HepG2 (cell line): Measurements from ENCODE around the gene SIN3A. TPM values are rescaled to one million over a fixed set of nuclear protein-coding genes. Genes with fewer than 3 reads are reported as not detected.
A peak's percentile ranks its signal among the peaks of the same experiment; 100 is the strongest.

Experiments used
- CEBPG ChIP-seq: IDR thresholded peaks from 2 replicates; pipeline ENCODE4 v1.6.1; 2016
- GATAD2A ChIP-seq: IDR thresholded peaks from 2 replicates; pipeline ENCODE4 v1.6.1; 2016
- GPN1 ChIP-seq: sonication (generic); formaldehyde crosslinking; IDR thresholded peaks from 2 replicates; pipeline ENCODE4 v1.5.1; 2020; ENCODE audit warnings: missing genetic modification reagents, borderline replicate concordance
- MED1 ChIP-seq: sonication (generic); formaldehyde crosslinking; IDR thresholded peaks from 2 replicates; pipeline ENCODE4 v1.4.0; 2020; ENCODE audit warnings: missing genetic modification reagents
- NFYC ChIP-seq: IDR thresholded peaks from 2 replicates; pipeline ENCODE4 v1.6.1; 2016; ENCODE audit warnings: missing genetic modification reagents, missing compliant biosample characterization
- NONO ChIP-seq, 2 experiments: fragments of 450-650 bp in 1 of 2; sonication (generic) in 1 of 2; formaldehyde crosslinking in 1 of 2; IDR thresholded peaks in 1 of 2; conservative IDR thresholded peaks in 1 of 2; 2 replicates each; pipeline versions ENCODE4 v1.6.1 to v1.8.0; 2017 to 2022; ENCODE audit warnings: mild to moderate bottlenecking in 1 of 2, missing genetic modification reagents in 1 of 2, moderate library complexity in 1 of 2
- SIX4 ChIP-seq: sonication (generic); formaldehyde crosslinking; IDR thresholded peaks from 2 replicates; pipeline ENCODE4 v1.4.0; 2020; ENCODE audit warnings: missing genetic modification reagents
- SOX13 ChIP-seq, 3 experiments: fragments of 450-650 bp in 1 of 3; sonication (generic) in 1 of 3; formaldehyde crosslinking in 1 of 3; IDR thresholded peaks in 2 of 3; conservative IDR thresholded peaks in 1 of 3; 2 replicates each; pipeline versions ENCODE4 v1.5.0 to v1.6.1; 2016 to 2020; ENCODE audit warnings: antibody characterized with exemption in 1 of 3, mild to moderate bottlenecking in 1 of 3, missing compliant biosample characterization in 1 of 3, missing genetic modification reagents in 1 of 3, moderate library complexity in 1 of 3
- SOX6 ChIP-seq, 2 experiments: fragments of 450-650 bp in 1 of 2; sonication (generic) in 1 of 2; formaldehyde crosslinking in 1 of 2; IDR thresholded peaks; 2 replicates each; pipeline versions ENCODE4 v1.4.0 to v1.6.1; 2017 to 2020; ENCODE audit warnings: antibody characterized with exemption in 1 of 2, mild to moderate bottlenecking in 1 of 2, missing genetic modification reagents in 1 of 2
- ZC3H13 ChIP-seq: sonication (generic); formaldehyde crosslinking; IDR thresholded peaks from 2 replicates; pipeline ENCODE4 v1.8.1; 2023; ENCODE audit warnings: mild to moderate bottlenecking, missing genetic modification reagents, moderate library complexity
- ZNF263 ChIP-seq: sonication (generic); formaldehyde crosslinking; IDR thresholded peaks from 2 replicates; pipeline ENCODE4 v1.4.0; 2020; ENCODE audit warnings: missing genetic modification reagents
- ZNF547 ChIP-seq: sonication (generic); formaldehyde crosslinking; IDR thresholded peaks from 2 replicates; pipeline ENCODE4 v1.5.1; 2020; ENCODE audit warnings: mild to moderate bottlenecking, missing genetic modification reagents
- ZNF766 ChIP-seq: sonication (generic); formaldehyde crosslinking; IDR thresholded peaks from 2 replicates; pipeline ENCODE4 v1.5.0; 2020; ENCODE audit warnings: missing genetic modification reagents, borderline replicate concordance
- ZSCAN29 ChIP-seq: sonication (generic); formaldehyde crosslinking; conservative IDR thresholded peaks from 2 replicates; pipeline ENCODE4 v1.4.0; 2020; ENCODE audit warnings: mild to moderate bottlenecking, missing genetic modification reagents
- polyA plus RNA-seq, 8 experiments: library from polyadenylated mRNA; depleted of rRNA in 3 of 8; stranded (reverse) in 7 of 8; unstranded in 1 of 8; fragments of >200 nt; fragmentation: Illumina TruSeq in 4 of 8; extraction: Trizol in 4 of 8; gene quantifications; 2 replicates each; pipeline versions ENCODE4 v1.2.1 to v1.2.3, GENCODE V29; 2011 to 2016; ENCODE audit warnings: low read depth in 4 of 8, missing spikeins in 1 of 8, mixed read lengths in 1 of 8; ENCODE audit not compliant: insufficient read depth in 1 of 8
- total RNA-seq, 5 experiments: library from RNA; depleted of rRNA; stranded (reverse); fragments of >200 nt; fragmentation: Illumina TruSeq; extraction: Trizol; gene quantifications; 2 replicates each; pipeline ENCODE4 v1.2.3, GENCODE V29; 2016; ENCODE audit warnings: low read depth in 1 of 5
- TF ChIP-seq, protein P1 (sequence below): sonication (generic); formaldehyde crosslinking; IDR thresholded peaks from 2 replicates; pipeline ENCODE4 v1.4.0; 2020; ENCODE audit warnings: low read depth, mild to moderate bottlenecking, missing genetic modification reagents
- TF ChIP-seq, protein P2 (sequence below): sonication (generic); formaldehyde crosslinking; IDR thresholded peaks from 2 replicates; pipeline ENCODE4 v1.9.0; 2021; ENCODE audit warnings: missing genetic modification reagents, mild to moderate bottlenecking, borderline replicate concordance
- TF ChIP-seq, protein P3 (sequence below): sonication (generic); formaldehyde crosslinking; IDR thresholded peaks from 2 replicates; pipeline ENCODE4 v1.4.0; 2020; ENCODE audit warnings: mild to moderate bottlenecking, missing genetic modification reagents, borderline replicate concordance
- TF ChIP-seq, protein P4 (sequence below): sonication (generic); formaldehyde crosslinking; IDR thresholded peaks from 2 replicates; pipeline ENCODE4 v1.4.0; 2020; ENCODE audit warnings: mild to moderate bottlenecking, missing genetic modification reagents

The SIN3A gene
- total and polyA plus RNA-seq, 2 of the 13 experiments (the other 11 are each of a cell fraction or from before 2014, with no cell fraction given): 16.1 to 28.1 TPM

DNA sequence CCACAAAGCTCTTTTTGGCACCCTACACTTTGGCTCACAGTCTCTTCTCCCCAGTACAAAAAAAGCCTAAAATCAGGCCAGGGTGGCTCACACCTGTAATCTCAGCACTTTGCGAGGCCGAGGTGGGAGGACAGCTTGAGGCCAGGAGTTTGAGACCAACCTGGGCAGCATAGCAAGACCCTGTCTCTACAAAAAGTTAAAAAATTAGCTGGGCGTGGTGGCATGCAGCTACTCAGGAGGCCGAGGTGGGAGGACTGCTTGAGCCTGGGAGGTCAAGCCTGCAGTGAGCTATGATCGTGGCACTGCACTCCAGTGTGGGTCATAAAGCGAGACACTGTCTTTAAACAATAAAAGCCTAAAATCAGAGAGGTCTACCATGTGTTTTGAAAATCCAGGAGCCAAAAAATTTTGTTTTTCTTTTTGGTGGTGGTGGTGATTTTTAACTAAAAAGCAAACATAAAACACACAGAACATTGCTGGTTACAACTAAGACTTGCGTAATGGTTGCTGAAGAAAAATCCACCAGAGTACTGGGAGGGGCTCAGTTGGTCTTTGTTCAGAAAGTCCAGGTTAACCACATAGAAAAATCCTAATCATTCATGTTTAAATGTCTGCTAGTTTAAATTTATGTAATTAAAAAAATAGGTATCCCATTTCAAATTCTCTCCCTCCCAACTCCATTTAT, 81.5 kb downstream of the SIN3A start (continued):
- TF ChIP-seq, protein P1, sequence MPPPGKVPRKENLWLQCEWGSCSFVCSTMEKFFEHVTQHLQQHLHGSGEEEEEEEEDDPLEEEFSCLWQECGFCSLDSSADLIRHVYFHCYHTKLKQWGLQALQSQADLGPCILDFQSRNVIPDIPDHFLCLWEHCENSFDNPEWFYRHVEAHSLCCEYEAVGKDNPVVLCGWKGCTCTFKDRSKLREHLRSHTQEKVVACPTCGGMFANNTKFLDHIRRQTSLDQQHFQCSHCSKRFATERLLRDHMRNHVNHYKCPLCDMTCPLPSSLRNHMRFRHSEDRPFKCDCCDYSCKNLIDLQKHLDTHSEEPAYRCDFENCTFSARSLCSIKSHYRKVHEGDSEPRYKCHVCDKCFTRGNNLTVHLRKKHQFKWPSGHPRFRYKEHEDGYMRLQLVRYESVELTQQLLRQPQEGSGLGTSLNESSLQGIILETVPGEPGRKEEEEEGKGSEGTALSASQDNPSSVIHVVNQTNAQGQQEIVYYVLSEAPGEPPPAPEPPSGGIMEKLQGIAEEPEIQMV (CRISPR knock-in tag): no peak
- TF ChIP-seq GATAD2A: peak; percentile 54
- no peak for TF ChIP-seq NFYC (CRISPR knock-in tag)
- TF ChIP-seq SIX4 (CRISPR knock-in tag): no peak
- TF ChIP-seq MED1 (CRISPR knock-in tag): peak; percentile 38
- TF ChIP-seq ZNF263 (CRISPR knock-in tag): peak; percentile 52; the same call in 1 of the 2 replicates
- TF ChIP-seq, protein P2, sequence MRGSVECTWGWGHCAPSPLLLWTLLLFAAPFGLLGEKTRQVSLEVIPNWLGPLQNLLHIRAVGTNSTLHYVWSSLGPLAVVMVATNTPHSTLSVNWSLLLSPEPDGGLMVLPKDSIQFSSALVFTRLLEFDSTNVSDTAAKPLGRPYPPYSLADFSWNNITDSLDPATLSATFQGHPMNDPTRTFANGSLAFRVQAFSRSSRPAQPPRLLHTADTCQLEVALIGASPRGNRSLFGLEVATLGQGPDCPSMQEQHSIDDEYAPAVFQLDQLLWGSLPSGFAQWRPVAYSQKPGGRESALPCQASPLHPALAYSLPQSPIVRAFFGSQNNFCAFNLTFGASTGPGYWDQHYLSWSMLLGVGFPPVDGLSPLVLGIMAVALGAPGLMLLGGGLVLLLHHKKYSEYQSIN (CRISPR knock-in tag): no peak
- TF ChIP-seq NONO (IDR thresholded peaks at IDR 0.05): no peak
- 0 out of 2 replicates have a peak, but pooled peaks have one; percentile 35 for TF ChIP-seq NONO (CRISPR knock-in tag; conservative IDR thresholded peaks at IDR 0.05)
- TF ChIP-seq CEBPG (CRISPR knock-in tag): peak; percentile 87
- 0 out of 2 replicates have a peak, but pooled peaks have one; percentile 42 for TF ChIP-seq ZSCAN29
- no peak for TF ChIP-seq ZNF766 (CRISPR knock-in tag)
- TF ChIP-seq, protein P3, sequence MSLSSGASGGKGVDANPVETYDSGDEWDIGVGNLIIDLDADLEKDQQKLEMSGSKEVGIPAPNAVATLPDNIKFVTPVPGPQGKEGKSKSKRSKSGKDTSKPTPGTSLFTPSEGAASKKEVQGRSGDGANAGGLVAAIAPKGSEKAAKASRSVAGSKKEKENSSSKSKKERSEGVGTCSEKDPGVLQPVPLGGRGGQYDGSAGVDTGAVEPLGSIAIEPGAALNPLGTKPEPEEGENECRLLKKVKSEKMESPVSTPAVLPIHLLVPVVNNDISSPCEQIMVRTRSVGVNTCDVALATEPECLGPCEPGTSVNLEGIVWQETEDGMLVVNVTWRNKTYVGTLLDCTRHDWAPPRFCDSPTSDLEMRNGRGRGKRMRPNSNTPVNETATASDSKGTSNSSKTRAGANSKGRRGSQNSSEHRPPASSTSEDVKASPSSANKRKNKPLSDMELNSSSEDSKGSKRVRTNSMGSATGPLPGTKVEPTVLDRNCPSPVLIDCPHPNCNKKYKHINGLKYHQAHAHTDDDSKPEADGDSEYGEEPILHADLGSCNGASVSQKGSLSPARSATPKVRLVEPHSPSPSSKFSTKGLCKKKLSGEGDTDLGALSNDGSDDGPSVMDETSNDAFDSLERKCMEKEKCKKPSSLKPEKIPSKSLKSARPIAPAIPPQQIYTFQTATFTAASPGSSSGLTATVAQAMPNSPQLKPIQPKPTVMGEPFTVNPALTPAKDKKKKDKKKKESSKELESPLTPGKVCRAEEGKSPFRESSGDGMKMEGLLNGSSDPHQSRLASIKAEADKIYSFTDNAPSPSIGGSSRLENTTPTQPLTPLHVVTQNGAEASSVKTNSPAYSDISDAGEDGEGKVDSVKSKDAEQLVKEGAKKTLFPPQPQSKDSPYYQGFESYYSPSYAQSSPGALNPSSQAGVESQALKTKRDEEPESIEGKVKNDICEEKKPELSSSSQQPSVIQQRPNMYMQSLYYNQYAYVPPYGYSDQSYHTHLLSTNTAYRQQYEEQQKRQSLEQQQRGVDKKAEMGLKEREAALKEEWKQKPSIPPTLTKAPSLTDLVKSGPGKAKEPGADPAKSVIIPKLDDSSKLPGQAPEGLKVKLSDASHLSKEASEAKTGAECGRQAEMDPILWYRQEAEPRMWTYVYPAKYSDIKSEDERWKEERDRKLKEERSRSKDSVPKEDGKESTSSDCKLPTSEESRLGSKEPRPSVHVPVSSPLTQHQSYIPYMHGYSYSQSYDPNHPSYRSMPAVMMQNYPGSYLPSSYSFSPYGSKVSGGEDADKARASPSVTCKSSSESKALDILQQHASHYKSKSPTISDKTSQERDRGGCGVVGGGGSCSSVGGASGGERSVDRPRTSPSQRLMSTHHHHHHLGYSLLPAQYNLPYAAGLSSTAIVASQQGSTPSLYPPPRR: peak; percentile 11; the same call in 1 of the 2 replicates
- TF ChIP-seq SOX6 (IDR thresholded peaks at IDR 0.05): no peak
- TF ChIP-seq SOX6 (CRISPR knock-in tag; IDR thresholded peaks at IDR 0.05): peak; percentile 28; the same call in 1 of the 2 replicates
- TF ChIP-seq ZNF547 (CRISPR knock-in tag): 0 out of 2 replicates have a peak, but pooled peaks have one; percentile 40
- TF ChIP-seq, protein P4, sequence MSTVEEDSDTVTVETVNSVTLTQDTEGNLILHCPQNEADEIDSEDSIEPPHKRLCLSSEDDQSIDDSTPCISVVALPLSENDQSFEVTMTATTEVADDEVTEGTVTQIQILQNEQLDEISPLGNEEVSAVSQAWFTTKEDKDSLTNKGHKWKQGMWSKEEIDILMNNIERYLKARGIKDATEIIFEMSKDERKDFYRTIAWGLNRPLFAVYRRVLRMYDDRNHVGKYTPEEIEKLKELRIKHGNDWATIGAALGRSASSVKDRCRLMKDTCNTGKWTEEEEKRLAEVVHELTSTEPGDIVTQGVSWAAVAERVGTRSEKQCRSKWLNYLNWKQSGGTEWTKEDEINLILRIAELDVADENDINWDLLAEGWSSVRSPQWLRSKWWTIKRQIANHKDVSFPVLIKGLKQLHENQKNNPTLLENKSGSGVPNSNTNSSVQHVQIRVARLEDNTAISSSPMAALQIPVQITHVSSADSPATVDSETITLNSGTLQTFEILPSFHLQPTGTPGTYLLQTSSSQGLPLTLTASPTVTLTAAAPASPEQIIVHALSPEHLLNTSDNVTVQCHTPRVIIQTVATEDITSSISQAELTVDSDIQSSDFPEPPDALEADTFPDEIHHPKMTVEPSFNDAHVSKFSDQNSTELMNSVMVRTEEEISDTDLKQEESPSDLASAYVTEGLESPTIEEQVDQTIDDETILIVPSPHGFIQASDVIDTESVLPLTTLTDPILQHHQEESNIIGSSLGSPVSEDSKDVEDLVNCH (CRISPR knock-in tag): 0 out of 2 replicates have a peak, but pooled peaks have one; percentile 49
- TF ChIP-seq GPN1: no peak
- TF ChIP-seq SOX13 (IDR thresholded peaks at IDR 0.05): no peak
- TF ChIP-seq SOX13 (CRISPR knock-in tag; conservative IDR thresholded peaks at IDR 0.05 in 1 of 2, IDR thresholded peaks at IDR 0.05 in 1 of 2): peak in 1 of 2 experiments; percentile 51; a peak in 1 of 4 replicates
- peak; percentile 49; the same call in 1 of the 2 replicates for TF ChIP-seq ZC3H13 (CRISPR knock-in tag)
